GM21576 (cell line): ENCODE results near the gene CD40LG.

Source experiments
- ATAC-seq: cut with Tn5 transposase; IDR thresholded peaks from one replicate; pipeline ENCODE4 v1.9.1; 2021; ENCODE audit warnings: mild to moderate bottlenecking, moderate library complexity; ENCODE audit not compliant: unreplicated experiment

CD40LG gene

DNA sequence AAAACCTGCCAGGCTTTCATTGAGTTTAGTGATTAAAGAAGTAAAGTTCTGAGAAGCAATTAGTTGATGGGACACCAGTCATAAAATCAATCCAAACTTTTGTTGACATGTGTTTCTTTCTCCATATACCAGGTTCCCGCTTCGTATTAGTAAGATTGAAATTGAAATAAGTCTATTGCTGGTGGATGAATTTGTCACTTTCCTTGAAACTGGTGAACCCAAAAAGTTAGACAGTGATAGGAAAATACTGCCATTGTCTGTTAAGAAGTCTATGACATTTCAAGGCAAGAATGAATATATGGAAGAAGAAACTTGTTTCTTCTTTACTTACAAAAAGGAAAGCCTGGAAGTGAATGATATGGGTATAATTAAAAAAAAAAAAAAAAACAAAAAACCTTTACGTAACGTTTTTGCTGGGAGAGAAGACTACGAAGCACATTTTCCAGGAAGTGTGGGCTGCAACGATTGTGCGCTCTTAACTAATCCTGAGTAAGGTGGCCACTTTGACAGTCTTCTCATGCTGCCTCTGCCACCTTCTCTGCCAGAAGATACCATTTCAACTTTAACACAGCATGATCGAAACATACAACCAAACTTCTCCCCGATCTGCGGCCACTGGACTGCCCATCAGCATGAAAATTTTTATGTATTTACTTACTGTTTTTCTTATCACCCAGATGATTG is at the start of gene CD40LG:
Gene CD40LG, plus strand, starts transcription at position 482 of the 684 bp plus-strand sequence. Its CDS starts 91 bp downstream, at position 573.
- ATAC-seq, result no peak

DNA sequence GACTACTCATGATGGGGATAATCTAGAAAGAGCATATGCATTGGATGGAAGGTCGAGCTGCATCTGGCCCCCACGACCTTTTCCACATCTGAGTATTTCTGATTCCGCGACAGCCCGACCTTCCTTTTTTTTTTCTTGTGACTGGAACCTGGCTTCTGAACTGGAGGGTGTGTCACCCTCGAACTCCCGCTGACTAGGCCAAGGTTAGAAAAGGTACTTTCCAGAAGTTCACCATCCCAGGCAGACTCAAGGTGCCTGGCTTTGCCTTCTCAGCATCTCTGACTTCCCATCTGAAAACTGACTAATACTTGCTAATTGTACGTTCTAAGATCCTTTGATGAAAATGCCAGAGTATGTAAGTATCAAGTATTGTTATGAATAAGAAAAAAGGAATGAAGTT is 49.3 kb upstream of the CD40LG start:
- ATAC-seq, result no peak

DNA sequence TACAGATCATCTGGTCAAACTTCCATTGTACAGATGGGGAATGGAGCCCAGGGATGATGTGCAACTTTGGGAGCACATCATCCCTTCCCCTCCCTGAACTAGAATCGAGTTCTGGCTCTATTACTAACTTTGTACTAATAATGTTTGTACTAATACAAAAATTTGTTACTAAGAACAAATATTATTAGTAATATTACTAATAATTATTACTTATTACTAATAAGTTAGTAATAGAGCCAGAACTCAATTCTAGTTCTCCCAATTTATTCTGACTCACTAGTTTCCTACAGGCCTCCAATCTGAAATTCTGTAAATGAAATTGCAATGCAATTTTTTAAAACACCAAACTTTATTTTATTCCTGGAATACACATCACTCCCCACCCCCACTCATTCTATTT is 47.9 kb upstream of the CD40LG start:
- no peak for ATAC-seq

DNA sequence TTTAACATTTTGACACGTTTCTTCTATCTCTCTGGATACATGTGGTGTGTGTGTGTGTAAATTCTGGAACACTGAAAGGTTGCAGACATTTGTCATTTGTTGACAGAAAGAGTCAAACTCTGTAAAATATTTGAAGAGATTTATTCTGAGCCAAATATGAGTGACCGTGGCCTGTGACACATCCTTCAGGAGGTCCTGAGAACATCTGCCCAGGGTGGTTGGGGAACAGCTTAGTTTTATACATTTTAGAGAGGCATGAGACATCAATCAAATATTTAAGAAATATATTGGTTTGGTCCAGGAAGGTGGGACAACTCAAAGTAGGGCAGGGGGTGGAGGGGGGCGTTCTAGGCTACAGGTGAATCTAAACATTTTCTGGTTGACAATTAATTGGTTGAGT is 40.7 kb upstream of the CD40LG start:
- ATAC-seq, result no peak

DNA sequence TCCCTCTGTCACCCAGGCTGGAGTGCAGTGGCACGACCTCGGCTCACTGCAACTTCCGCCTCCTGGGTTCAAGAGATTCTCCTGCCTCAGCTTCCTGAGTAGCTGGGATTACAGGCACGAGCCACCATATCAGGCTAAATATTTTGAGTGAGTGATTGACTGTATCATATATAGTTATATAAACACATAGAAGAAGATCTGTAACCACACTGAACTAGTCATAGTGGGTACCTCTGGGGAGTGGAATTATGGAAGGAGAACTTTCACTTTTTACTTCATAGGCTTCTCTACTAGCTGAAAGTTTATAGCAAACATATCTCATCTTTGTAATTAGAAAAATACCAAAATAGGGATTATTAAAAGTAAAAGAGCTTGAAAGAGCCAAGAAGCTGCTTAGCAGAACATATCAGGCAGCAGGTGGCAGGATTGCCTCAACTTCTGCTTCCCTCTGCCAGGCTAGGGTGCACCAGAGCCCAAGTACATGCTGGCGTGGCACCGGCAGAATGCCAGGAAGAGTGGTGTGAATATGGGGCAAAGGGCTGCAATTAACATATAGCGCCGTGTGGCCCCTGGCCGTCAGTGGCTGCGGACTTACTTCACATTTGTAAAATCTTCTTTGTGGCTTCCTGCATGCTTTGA is 39.5 kb upstream of the CD40LG start:
- ATAC-seq, result no peak

DNA sequence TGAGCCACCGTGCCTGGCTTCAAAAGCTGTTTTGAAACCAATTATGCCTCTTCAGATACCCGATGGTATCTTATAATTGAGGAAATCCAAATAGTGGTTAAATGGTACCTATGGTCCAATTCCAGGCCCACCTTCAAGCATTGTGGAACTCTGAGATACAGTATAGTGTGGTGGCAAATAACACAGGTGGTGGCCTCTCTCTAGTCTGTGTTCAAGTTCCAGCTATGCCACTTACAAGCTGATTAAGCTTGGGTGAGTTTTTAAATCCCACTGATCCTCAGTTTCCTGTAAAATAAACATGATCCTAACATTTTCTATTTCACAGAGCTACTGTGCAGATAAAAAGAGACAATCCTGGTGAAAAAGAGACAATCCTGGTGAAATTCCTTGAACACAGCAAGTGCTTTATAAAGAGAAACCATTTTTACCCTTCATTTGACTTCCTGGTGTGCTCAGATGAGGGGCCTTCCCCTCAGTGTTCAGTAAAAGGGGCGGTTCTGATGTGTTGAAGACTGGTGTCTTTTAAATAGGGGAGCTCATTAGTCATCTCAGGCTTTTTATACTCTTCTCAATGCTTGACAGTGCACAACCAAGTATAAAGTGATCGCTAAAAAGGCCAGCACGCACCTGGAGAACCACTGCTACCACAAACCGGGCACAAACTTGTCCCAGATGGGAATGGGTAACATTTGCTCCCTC is 30.8 kb upstream of the CD40LG start:
- peak; percentile 90 for ATAC-seq

DNA sequence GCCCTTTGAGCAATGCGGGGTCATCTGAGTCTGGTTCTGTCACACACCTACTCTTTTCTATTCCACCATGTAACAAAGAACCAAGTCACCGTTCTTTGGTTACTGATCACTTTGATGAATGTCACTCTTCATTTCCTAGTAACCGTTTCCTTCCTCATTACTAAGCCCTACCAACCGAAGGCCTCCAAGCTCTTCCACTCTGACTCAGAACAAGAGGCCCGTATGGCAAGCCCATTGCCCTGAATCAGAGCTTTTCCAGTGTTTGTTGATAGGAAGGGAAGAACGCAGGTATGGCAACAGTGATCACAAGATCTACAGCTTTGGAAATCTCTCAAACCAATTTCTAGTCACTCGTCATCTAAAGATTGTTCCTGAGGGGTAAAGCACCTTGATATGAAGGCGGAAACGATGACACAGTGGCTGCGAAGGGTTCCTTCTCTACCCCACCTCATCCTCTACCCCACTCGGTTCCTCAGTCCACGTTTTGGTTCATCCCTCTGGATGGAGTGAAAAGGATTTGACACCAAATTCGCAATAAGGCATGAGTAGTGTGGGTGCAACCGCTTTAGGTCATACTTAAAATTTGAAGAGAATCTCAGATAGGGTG is 28.0 kb upstream of the CD40LG start:
- no peak for ATAC-seq

DNA sequence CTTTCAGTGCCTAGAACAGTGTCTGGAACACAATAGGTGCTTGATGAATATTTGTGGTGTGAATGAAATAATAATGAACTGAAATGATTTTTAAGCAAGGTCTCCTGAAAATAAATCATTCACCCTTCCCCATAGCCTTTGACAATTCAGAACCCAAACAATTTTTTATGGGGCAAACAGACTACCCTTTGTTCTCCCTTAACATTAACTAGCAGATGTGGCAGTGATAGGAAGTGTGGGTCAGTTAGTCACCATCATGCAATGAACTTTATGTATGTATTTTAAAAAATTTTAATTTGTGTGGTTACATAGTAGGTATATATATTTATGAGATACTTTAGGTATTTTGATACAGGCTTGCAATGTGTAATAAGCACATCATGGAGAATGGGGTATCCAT is 27.2 kb upstream of the CD40LG start:
- no peak for ATAC-seq

DNA sequence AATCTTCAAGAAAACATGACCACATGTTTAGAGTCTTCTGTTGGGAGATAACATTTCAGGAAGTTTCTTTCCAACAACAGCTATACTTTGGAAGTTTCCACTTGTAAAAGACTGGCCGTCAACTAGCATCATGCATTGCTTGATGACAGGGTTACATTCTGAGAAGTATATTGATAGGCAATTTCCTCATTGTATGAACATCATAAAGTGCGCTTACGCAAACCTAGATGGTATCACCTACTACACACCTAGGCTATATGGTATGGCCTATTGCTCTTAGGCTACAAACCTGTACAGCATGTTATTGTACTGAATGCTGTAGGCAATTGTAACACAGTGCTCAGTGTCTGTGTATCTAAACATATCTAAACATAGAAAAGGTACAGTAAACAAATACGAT is 25.4 kb upstream of the CD40LG start:
- ATAC-seq, result no peak

DNA sequence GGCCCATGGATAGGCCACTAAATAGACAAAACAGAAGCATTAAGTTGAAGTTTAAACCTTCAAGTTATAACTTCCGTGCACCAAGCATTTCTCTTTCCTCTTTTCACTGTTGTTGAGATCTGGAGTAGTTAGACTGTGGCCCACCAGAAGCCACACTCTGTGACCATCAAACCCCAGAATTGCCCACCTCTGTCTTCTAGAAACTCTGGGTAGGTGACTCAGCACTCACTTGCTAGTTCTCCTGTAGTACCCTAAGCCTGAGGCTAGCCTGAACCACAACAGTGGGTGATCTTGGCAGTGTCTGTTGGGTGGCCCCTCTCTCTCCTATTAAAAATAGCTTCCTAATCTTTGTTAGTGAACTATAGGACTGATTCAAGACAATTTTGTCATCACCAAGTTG is 24.6 kb upstream of the CD40LG start:
- no peak for ATAC-seq

DNA sequence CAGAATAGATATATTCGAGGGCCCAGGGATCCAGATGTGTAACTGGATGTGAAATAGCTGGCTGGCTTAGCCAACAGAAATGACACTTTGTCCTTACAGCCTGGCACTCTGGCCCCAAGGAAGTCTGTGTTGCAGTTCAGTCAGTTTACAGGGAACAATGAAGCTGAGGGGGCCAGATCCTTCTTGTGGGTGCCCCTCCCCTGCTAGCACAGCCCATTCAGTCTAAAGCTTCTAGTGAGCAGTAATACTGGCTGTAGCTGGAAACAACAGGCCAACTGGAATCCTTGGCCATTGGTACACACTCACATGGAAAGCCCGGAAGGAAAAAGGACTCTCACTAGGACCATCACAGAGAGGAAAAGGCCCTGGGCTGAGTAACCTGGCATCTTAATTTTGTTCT is 22.7 kb upstream of the CD40LG start:
- no peak for ATAC-seq

DNA sequence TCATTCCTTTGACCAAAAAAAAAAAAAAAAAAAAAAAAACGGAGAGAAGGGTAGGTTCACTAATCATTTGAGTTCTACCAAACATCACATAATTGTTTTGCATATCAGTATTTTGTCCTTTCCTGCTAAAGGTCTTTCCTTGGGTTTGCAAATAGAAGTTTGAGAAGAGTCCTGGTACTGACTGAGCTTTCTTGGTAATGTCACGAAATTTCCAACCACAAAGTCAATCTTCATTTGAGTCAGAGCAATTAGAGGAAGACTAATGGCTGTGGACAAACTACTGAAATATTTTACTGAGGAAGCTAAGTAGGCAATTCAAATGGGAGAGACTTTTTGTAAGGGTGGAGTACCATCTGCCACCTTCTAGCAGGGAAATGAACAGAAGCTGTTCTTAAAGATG is 21.7 kb upstream of the CD40LG start:
- ATAC-seq, result no peak

DNA sequence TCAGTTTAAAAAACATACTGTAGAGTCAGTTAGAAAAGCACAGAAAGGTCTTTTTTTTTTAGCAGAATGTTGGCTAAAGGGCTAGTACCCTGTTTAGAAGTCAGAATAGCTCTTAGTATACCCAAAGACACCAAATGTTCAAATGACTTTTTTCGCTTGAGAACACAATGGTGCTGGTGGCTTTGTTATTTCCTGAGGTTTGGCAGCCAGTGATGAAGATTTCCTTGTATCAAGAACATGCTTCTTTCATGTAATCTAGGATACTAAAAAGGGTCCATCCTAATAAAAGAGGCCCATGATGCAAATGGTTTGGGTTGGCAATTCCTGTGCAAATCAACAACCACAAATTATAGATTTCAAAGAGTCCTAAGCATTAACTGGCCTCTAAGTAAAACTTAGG is 21.1 kb upstream of the CD40LG start:
- ATAC-seq, result no peak

DNA sequence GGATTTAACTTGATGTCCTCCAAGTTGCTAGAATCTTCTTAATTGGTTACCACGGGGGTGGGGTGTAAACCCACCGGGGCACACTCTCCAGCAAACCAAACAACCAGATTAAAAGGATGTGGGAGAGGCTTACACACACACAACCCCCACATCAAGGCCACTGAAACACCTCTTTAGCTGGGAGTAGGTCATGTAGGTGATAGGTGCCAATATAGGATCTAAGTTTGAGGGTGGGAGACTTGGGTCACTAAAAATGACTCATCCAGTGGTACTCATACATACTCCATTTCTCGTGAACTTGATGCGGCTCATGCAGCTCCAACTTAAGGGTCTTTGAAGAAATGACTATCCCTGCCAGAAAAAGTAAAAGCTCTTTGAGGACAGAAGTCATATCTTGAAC is 20.5 kb upstream of the CD40LG start:
- ATAC-seq, result no peak

DNA sequence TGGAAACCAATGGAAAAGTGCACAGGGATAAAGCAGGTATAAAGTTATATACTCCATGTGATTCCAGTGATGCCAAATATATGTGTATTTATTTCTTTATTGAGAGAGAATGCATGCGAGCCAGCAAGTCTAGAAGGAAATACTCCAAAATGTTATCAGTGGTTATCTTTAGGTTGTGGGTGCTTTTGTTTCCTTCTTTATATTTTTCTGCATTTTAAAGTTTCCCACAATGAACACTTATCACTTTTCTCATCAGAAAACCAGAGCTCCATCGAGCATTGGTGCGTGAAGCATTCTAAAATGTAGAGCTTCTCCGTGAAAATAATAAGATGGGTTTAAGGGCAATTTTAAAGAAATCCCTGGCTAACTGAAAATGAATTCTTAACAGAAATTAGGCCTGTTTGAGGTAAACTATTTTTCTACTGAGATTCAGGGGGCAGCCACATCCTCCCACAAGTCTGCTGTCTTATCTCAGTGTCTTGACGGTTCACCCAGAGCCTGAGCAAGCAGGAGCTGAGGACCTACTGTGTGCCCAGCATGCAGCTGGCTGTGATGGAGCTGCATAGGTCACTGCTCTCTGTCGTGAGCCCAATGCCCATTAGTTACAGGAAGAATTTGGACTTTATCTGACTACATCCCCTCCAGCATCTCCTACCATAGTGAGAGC is 18.7 kb upstream of the CD40LG start:
- no peak for ATAC-seq

DNA sequence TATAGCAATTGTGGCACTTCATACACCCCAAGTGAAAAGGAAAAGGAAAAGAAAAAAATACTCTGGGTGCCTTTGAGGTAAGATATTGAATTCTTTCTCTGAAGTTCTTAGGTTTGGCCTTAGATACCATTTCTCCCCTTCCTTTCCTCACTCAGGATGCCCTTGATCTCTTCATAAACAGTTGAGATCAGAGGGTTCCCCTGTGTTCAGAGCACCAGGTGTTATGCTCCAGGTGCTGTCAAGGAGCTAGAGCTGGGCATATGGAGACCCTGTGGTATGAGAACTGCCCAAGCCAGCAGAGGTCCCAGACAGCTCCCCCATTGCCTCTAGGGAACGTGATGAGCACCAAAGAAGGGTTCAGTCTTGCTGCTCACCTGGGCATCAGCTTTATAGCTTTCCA is 17.1 kb upstream of the CD40LG start:
- ATAC-seq, result no peak

DNA sequence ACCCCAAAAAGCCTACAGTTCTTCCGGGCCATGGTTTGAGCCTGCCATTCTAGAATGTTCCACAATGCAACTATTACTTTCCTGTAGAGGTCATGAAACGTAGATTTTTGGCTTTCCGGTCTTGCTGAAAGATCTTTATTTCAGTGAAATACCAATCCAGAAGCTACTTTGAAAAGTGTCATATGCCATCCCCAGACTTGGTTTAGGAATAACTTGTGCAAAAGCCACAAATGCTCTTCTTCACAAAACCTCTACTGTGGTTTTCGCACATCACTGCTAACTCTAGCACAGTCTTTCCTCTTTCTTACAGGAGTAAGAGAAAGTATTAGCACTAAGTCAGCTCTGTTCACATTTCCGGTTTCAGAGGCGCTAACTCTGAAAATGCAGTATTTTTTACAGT is 12.7 kb upstream of the CD40LG start:
- ATAC-seq, result peak; percentile 91

DNA sequence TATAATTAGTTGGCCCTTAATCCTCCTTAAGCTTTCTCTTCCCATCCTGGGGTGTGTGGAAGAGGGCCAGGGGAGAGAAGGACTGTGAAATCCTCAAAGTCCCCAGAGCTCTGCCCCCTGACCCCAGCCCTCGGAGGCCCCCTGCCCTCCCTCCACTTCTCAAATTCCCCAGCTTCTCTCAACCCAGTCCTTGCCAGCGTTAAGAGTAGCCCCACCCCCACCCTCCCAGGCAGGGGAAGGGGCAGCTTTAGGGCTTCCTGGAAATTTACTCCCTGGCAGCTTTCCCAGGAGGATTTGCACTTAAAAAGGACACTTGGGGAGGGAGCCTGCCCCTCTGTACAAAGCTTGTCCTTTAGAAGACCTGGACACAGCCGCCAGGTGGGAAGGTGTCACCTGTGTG is 11.8 kb upstream of the CD40LG start:
- no peak for ATAC-seq

DNA sequence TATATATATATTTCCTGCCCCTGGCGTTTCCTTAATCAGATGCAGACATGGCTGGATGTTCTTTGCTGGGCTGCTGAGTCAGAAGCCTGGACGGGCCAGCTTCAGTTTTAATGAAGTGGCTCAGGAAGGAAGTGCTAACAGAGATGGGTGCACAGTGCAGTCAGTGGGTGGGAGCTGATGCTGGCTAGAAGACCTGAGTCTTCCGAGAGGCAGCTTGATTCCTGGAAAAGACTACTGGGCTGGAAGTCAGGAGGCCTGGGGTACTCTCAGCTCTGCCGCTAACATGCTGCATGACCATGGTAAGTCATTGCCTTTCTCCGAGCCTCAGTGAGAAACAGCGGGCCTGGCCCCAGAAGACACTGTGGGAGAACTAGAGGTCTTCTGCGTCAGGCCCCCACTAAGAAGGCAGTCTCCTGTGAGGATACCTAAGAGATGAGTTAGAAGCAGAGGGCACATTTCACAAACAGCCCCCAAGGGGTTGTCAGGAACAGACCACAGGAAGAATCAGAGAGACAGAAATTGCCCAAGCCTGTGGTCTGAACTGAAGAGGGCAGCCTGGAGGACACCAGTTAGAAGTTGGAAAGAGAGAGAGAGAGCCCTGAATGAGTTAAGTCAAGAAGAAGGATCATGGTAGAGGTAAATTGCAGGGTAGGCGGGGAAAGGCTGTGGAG is 8.3 kb upstream of the CD40LG start:
- no peak for ATAC-seq

DNA sequence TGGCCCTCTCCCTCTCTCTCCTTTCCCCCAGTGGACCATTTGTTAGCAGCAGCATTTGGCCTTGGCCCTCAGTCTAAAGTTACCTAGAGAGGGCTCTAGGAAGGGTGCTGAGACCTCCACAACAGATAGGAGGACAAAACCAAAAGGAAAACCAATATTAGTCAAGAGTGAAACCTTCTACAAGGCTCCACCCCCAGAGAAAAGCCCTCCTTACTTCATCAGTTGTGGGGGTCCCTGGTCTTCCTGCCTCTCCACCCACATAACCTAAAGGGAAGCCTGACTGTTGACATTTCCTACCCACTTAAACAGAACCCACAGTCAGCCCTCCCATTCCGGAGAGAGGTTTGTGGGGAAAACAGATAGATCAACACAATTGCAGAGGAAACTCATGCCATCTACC is 4.7 kb upstream of the CD40LG start:
- no peak for ATAC-seq
